Measurements from ENCODE around the gene MYPN. TPM values are rescaled to one million over a fixed set of nuclear protein-coding genes. Genes with fewer than 3 reads are reported as not detected.

The MYPN gene
- total RNA-seq, 1 experiment from 2014 or later, result not detected

- H3K9me3 Mint-ChIP-seq, result peaks cover 4 to 6% of the 10 kb centered on the region in 2 experiments; a peak in 2 of 5 replicates
- H3K4me1 Mint-ChIP-seq, result peaks cover 0 to 3% of the 10 kb centered on the region in 2 experiments; a peak in 1 of 4 replicates
- DNase-seq, result no peak
- Histone ChIP-seq H3K4me2 (ENCODE audit: insufficient read depth, insufficient read length, low read length) (no peak overlapping the region), H3K18ac (ENCODE audit: insufficient read length, low read depth, low read length) (no peak overlapping the region), H3K4ac (ENCODE audit: low read depth, low read length) (no peak overlapping the region), H2AFZ (ENCODE audit: low read length) (no peak overlapping the region), H2BK120ac (ENCODE audit: low read depth, low read length, poor library complexity, severe bottlenecking) (no peak overlapping the region), H3K9me3 (ENCODE audit: control insufficient read depth, low read depth, low read length) (no peaks in the 10 kb centered on the region), H3K23me2 (ENCODE audit: insufficient read length, low read depth, low read length, poor library complexity, severe bottlenecking) (no peaks in the 10 kb centered on the region), H3K4me1 (ENCODE audit: insufficient read depth, low read length) (no peaks in the 10 kb centered on the region), H3T11ph (ENCODE audit: low read length) (no peak overlapping the region), H4K91ac (ENCODE audit: insufficient read length, low read depth, low read length) (no peak overlapping the region), H3K79me2 (ENCODE audit: insufficient read depth, low read length) (no peaks in the 10 kb centered on the region), H2BK12ac (ENCODE audit: insufficient read length, low read depth, low read length) (no peak overlapping the region), H3K23ac (ENCODE audit: insufficient read length, low read depth, low read length) (no peak overlapping the region), H3K14ac (ENCODE audit: insufficient read depth, low read length) (no peak overlapping the region), H3K9ac (ENCODE audit: extremely low read depth, insufficient read length, low read length) (no peak overlapping the region), H4K8ac (replicated peaks; ENCODE audit: insufficient read length, low read depth, low read length) (no peak overlapping the region), H3K56ac (ENCODE audit: insufficient read length, low read depth, low read length) (no peak overlapping the region), H2BK15ac (ENCODE audit: low read depth, low read length) (no peak overlapping the region), H2BK5ac (ENCODE audit: insufficient read length, low read length) (no peak overlapping the region), H2AK5ac (ENCODE audit: insufficient read length, low read length) (no peak overlapping the region), H4K5ac (ENCODE audit: insufficient read length, low read depth, low read length) (no peak overlapping the region), H2BK20ac (ENCODE audit: low read depth, low read length, poor library complexity, severe bottlenecking) (no peak overlapping the region), H3K27ac (ENCODE audit: insufficient read length, low read depth, low read length) (no peak overlapping the region), H3K79me1 (ENCODE audit: insufficient read depth, low read depth, low read length, poor library complexity, severe bottlenecking) (no peaks in the 10 kb centered on the region), H3K27me3 (ENCODE audit: insufficient read depth, low read length) (no peaks in the 10 kb centered on the region), H4K20me1 (ENCODE audit: control insufficient read depth, insufficient read depth, insufficient read length) (no peaks in the 10 kb centered on the region)
- H3K27me3 Mint-ChIP-seq (ENCODE audit: low read depth), result no peaks in the 10 kb centered on the region
- H3K4me3 Mint-ChIP-seq, result no peak overlapping the region
- peaks cover 0 to 5% (median 0%) of the 10 kb centered on the region in 3 experiments; a peak in 2 of 7 replicates for H3K36me3 Mint-ChIP-seq (ENCODE audit: insufficient read depth in 1 of 3, low read depth in 3 of 3)
- H3K27ac Mint-ChIP-seq, result no peak overlapping the region
- TF ChIP-seq, protein P1, sequence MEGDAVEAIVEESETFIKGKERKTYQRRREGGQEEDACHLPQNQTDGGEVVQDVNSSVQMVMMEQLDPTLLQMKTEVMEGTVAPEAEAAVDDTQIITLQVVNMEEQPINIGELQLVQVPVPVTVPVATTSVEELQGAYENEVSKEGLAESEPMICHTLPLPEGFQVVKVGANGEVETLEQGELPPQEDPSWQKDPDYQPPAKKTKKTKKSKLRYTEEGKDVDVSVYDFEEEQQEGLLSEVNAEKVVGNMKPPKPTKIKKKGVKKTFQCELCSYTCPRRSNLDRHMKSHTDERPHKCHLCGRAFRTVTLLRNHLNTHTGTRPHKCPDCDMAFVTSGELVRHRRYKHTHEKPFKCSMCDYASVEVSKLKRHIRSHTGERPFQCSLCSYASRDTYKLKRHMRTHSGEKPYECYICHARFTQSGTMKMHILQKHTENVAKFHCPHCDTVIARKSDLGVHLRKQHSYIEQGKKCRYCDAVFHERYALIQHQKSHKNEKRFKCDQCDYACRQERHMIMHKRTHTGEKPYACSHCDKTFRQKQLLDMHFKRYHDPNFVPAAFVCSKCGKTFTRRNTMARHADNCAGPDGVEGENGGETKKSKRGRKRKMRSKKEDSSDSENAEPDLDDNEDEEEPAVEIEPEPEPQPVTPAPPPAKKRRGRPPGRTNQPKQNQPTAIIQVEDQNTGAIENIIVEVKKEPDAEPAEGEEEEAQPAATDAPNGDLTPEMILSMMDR (conservative IDR thresholded peaks at IDR 0.05), result no peak
- no CpG with 5 or more reads among the region's 3 CpGs for WGBS (ENCODE audit: extremely low coverage, insufficient read length, low lambda C conversion rate)
Measured at GRCh38 chr10:68196701-68197100, 87.4 kb downstream of the MYPN start.

Measured in H9 (cell line).